K562 (cell line): Measurements from ENCODE around the gene MAML3.

ENCODE experiments used
- EZH2 ChIP-seq: IDR thresholded peaks from 2 replicates; pipeline ENCODE4 v1.6.1; 2012; ENCODE audit warnings: low read depth, mild to moderate bottlenecking, inconsistent platforms, low read length, borderline replicate concordance
- NFXL1 ChIP-seq: fragments of 450-650 bp; formaldehyde crosslinking; IDR thresholded peaks from 2 replicates; pipeline ENCODE4 v1.4.0; 2021; ENCODE audit warnings: mild to moderate bottlenecking
- YY1 ChIP-seq, 3 experiments: IDR thresholded peaks; 2 replicates each; pipeline ENCODE4 v1.6.1; 2011; ENCODE audit warnings: low read length in 2 of 3, mild to moderate bottlenecking in 2 of 3, moderate library complexity in 2 of 3, borderline replicate concordance in 1 of 3, control low read depth in 1 of 3, low read depth in 1 of 3; ENCODE audit not compliant: insufficient read depth in 3 of 3, insufficient replicate concordance in 2 of 3, control insufficient read depth in 1 of 3, insufficient read length in 1 of 3; ENCODE audit errors: extremely low read depth in 1 of 3
- TF ChIP-seq, protein P1 (sequence below): fragments of 250-450 bp; sonication (Bioruptor Pico); IDR thresholded peaks from 2 replicates; pipeline ENCODE4 v1.8.0; 2021; ENCODE audit warnings: moderate library complexity, mild to moderate bottlenecking, inconsistent platforms
- TF ChIP-seq, protein P2 (sequence below): sonication (generic); formaldehyde crosslinking; IDR thresholded peaks from 2 replicates; pipeline ENCODE4 v1.8.0; 2022; ENCODE audit warnings: mild to moderate bottlenecking, missing genetic modification reagents
- TF ChIP-seq, protein P3 (sequence below): sonication (generic); formaldehyde crosslinking; IDR thresholded peaks from 2 replicates; pipeline ENCODE4 v1.5.0; 2020; ENCODE audit warnings: missing genetic modification reagents
- TF ChIP-seq, protein P4 (sequence below): fragments of 450-650 bp; conservative IDR thresholded peaks from 2 replicates; pipeline ENCODE4 v1.6.1; 2016; ENCODE audit warnings: missing genetic modification characterization, low read depth, mild to moderate bottlenecking, missing compliant biosample characterization, moderate library complexity
- TF ChIP-seq, protein P5 (sequence below): fragments of 450-650 bp; formaldehyde crosslinking; IDR thresholded peaks from 2 replicates; pipeline ENCODE4 v1.4.0; 2022; ENCODE audit warnings: missing genetic modification characterization
- TF ChIP-seq, protein P6 (sequence below): fragments of 250-450 bp; sonication (Bioruptor Pico); IDR thresholded peaks from 2 replicates; pipeline ENCODE4 v1.4.0; 2020; ENCODE audit warnings: mild to moderate bottlenecking, moderate library complexity
- TF ChIP-seq, protein P7 (sequence below): sonication (generic); formaldehyde crosslinking; IDR thresholded peaks from 2 replicates; pipeline ENCODE4 v1.8.1; 2023; ENCODE audit warnings: mild to moderate bottlenecking, missing genetic modification reagents, moderate library complexity

DNA sequence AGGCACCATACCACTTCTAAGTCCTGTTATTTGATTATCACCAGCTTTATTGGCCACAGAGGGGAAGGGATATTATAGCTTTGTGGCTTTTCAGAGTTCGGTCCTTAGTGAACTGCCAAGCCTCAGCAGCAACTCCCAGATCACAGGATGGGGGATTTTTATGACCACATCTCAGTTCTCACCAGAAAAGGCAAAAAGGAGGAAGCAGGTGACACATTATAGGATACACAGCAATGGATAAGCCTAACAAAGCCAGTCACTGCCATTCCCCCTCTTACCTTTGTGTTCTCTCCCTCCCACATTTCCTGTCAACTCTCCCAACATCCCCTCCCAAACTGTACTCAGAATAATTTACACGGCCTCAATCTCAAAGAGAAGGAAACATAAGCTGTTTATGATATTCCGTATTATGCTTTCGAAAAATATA is 345.6 kb downstream of the MAML3 start:
- TF ChIP-seq, protein P1, sequence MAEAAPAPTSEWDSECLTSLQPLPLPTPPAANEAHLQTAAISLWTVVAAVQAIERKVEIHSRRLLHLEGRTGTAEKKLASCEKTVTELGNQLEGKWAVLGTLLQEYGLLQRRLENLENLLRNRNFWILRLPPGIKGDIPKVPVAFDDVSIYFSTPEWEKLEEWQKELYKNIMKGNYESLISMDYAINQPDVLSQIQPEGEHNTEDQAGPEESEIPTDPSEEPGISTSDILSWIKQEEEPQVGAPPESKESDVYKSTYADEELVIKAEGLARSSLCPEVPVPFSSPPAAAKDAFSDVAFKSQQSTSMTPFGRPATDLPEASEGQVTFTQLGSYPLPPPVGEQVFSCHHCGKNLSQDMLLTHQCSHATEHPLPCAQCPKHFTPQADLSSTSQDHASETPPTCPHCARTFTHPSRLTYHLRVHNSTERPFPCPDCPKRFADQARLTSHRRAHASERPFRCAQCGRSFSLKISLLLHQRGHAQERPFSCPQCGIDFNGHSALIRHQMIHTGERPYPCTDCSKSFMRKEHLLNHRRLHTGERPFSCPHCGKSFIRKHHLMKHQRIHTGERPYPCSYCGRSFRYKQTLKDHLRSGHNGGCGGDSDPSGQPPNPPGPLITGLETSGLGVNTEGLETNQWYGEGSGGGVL (CRISPR knock-in tag), result no peak
- TF ChIP-seq NFXL1 (CRISPR knock-in tag) (no peak), EZH2 (no peak), YY1 (IDR thresholded peaks at IDR 0.05; ENCODE audit: borderline replicate concordance in 1 of 3, control insufficient read depth in 1 of 3, extremely low read depth in 1 of 3, insufficient read depth in 3 of 3, insufficient read length in 1 of 3, insufficient replicate concordance in 2 of 3, low read depth in 1 of 3, low read length in 2 of 3) (no peak)
- TF ChIP-seq, protein P2, sequence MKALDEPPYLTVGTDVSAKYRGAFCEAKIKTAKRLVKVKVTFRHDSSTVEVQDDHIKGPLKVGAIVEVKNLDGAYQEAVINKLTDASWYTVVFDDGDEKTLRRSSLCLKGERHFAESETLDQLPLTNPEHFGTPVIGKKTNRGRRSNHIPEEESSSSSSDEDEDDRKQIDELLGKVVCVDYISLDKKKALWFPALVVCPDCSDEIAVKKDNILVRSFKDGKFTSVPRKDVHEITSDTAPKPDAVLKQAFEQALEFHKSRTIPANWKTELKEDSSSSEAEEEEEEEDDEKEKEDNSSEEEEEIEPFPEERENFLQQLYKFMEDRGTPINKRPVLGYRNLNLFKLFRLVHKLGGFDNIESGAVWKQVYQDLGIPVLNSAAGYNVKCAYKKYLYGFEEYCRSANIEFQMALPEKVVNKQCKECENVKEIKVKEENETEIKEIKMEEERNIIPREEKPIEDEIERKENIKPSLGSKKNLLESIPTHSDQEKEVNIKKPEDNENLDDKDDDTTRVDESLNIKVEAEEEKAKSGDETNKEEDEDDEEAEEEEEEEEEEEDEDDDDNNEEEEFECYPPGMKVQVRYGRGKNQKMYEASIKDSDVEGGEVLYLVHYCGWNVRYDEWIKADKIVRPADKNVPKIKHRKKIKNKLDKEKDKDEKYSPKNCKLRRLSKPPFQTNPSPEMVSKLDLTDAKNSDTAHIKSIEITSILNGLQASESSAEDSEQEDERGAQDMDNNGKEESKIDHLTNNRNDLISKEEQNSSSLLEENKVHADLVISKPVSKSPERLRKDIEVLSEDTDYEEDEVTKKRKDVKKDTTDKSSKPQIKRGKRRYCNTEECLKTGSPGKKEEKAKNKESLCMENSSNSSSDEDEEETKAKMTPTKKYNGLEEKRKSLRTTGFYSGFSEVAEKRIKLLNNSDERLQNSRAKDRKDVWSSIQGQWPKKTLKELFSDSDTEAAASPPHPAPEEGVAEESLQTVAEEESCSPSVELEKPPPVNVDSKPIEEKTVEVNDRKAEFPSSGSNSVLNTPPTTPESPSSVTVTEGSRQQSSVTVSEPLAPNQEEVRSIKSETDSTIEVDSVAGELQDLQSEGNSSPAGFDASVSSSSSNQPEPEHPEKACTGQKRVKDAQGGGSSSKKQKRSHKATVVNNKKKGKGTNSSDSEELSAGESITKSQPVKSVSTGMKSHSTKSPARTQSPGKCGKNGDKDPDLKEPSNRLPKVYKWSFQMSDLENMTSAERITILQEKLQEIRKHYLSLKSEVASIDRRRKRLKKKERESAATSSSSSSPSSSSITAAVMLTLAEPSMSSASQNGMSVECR (CRISPR knock-in tag), result no peak
- TF ChIP-seq, protein P3, sequence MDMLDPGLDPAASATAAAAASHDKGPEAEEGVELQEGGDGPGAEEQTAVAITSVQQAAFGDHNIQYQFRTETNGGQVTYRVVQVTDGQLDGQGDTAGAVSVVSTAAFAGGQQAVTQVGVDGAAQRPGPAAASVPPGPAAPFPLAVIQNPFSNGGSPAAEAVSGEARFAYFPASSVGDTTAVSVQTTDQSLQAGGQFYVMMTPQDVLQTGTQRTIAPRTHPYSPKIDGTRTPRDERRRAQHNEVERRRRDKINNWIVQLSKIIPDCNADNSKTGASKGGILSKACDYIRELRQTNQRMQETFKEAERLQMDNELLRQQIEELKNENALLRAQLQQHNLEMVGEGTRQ (CRISPR knock-in tag), result no peak
- TF ChIP-seq, protein P4, sequence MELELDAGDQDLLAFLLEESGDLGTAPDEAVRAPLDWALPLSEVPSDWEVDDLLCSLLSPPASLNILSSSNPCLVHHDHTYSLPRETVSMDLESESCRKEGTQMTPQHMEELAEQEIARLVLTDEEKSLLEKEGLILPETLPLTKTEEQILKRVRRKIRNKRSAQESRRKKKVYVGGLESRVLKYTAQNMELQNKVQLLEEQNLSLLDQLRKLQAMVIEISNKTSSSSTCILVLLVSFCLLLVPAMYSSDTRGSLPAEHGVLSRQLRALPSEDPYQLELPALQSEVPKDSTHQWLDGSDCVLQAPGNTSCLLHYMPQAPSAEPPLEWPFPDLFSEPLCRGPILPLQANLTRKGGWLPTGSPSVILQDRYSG (tag), result no peak
- TF ChIP-seq, protein P5, sequence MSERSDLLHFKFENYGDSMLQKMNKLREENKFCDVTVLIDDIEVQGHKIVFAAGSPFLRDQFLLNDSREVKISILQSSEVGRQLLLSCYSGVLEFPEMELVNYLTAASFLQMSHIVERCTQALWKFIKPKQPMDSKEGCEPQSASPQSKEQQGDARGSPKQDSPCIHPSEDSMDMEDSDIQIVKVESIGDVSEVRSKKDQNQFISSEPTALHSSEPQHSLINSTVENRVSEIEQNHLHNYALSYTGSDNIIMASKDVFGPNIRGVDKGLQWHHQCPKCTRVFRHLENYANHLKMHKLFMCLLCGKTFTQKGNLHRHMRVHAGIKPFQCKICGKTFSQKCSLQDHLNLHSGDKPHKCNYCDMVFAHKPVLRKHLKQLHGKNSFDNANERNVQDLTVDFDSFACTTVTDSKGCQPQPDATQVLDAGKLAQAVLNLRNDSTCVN (CRISPR knock-in tag), result no peak
- TF ChIP-seq, protein P6, sequence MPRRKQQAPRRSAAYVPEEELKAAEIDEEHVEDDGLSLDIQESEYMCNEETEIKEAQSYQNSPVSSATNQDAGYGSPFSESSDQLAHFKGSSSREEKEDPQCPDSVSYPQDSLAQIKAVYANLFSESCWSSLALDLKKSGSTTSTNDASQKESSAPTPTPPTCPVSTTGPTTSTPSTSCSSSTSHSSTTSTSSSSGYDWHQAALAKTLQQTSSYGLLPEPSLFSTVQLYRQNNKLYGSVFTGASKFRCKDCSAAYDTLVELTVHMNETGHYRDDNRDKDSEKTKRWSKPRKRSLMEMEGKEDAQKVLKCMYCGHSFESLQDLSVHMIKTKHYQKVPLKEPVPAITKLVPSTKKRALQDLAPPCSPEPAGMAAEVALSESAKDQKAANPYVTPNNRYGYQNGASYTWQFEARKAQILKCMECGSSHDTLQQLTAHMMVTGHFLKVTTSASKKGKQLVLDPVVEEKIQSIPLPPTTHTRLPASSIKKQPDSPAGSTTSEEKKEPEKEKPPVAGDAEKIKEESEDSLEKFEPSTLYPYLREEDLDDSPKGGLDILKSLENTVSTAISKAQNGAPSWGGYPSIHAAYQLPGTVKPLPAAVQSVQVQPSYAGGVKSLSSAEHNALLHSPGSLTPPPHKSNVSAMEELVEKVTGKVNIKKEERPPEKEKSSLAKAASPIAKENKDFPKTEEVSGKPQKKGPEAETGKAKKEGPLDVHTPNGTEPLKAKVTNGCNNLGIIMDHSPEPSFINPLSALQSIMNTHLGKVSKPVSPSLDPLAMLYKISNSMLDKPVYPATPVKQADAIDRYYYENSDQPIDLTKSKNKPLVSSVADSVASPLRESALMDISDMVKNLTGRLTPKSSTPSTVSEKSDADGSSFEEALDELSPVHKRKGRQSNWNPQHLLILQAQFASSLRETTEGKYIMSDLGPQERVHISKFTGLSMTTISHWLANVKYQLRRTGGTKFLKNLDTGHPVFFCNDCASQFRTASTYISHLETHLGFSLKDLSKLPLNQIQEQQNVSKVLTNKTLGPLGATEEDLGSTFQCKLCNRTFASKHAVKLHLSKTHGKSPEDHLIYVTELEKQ (CRISPR knock-in tag), result no peak
- TF ChIP-seq, protein P7, sequence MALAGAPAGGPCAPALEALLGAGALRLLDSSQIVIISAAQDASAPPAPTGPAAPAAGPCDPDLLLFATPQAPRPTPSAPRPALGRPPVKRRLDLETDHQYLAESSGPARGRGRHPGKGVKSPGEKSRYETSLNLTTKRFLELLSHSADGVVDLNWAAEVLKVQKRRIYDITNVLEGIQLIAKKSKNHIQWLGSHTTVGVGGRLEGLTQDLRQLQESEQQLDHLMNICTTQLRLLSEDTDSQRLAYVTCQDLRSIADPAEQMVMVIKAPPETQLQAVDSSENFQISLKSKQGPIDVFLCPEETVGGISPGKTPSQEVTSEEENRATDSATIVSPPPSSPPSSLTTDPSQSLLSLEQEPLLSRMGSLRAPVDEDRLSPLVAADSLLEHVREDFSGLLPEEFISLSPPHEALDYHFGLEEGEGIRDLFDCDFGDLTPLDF (CRISPR knock-in tag), result no peak
